Lower leg skin (tissue), 4 donors: ENCODE results near the gene CYP26C1. TPM values are rescaled to one million over a fixed set of nuclear protein-coding genes. Genes with fewer than 3 reads are reported as not detected.

Source experiments
- DNase-seq, 2 donors: peaks; one replicate each; pipeline ENCODE4 v3.0.0-alpha.2; 2019; ENCODE audit warnings: low spot score in 2 of 2
- H3K4me3 ChIP-seq: fragments of 200-600 bp; sonication (generic); 2 replicates; pipeline ENCODE4 v1.5.1; 2017; ENCODE audit warnings: mild to moderate bottlenecking, low read depth; ENCODE audit not compliant: poor library complexity, severe bottlenecking
- POLR2A ChIP-seq, 2 donors: fragments of 450-650 bp; IDR thresholded peaks; one replicate each; pipeline ENCODE4 v1.6.1; 2016 to 2017; ENCODE audit warnings: antibody characterized with exemption in 2 of 2, mild to moderate bottlenecking in 1 of 2, moderate library complexity in 1 of 2
- WGBS, 2 donors: methylation state at CpG; one replicate each; pipeline ENCODE4 v1.1.5; 2018; 5-methylcytosine and 5-hydroxymethylcytosine counted together
- intact Hi-C: fragments of 100-400 bp; cut with DNase I; formaldehyde crosslinking; loops from one replicate; pipeline ENCODE4 v1.15.0; 2023; ENCODE audit warnings: low total_unique reads
- total RNA-seq, 4 donors: library from RNA; depleted of rRNA; stranded (reverse); fragments of >200 nt; gene quantifications; one replicate each; pipeline ENCODE4 v1.1.0, GENCODE V29; 2016
- TF ChIP-seq, protein P1 (sequence below), 3 donors: fragments of 450-650 bp; IDR thresholded peaks; one replicate each; pipeline ENCODE4 v1.5.1; 2016; ENCODE audit warnings: antibody characterized with exemption in 3 of 3, mild to moderate bottlenecking in 3 of 3, moderate library complexity in 2 of 3

CYP26C1 gene
- total RNA-seq, 4 donors from 2014 or later, result not detected

DNA sequence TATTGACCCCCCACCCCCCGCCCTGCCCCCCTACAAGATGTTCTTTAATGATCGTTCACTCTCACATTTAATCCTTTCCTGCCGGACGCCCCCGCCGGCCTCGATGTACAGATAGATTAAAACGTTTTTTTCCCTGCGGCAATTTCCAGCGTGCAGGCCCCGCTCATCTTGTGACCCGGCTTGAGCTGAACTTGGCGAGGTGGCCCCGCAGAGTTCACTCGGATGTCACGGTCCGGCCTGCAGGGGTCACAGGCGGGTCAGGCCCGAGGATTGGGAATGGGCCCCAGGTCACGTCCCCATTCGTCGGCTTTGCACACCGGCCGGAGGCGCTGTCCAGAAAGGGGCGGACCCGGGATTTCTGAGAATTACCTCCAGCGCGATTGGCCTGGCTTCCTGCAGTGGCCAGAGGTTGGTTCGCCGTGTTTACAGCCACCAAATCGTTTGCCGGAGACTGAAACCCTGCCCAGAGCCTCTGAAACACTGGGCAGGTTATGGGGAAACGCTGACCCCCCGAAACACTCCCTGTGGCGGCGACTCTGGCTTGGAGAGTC, 11.2 kb downstream of the CYP26C1 start:
- TF ChIP-seq POLR2A (IDR thresholded peaks at IDR 0.05), result no peak
- TF ChIP-seq, protein P1, sequence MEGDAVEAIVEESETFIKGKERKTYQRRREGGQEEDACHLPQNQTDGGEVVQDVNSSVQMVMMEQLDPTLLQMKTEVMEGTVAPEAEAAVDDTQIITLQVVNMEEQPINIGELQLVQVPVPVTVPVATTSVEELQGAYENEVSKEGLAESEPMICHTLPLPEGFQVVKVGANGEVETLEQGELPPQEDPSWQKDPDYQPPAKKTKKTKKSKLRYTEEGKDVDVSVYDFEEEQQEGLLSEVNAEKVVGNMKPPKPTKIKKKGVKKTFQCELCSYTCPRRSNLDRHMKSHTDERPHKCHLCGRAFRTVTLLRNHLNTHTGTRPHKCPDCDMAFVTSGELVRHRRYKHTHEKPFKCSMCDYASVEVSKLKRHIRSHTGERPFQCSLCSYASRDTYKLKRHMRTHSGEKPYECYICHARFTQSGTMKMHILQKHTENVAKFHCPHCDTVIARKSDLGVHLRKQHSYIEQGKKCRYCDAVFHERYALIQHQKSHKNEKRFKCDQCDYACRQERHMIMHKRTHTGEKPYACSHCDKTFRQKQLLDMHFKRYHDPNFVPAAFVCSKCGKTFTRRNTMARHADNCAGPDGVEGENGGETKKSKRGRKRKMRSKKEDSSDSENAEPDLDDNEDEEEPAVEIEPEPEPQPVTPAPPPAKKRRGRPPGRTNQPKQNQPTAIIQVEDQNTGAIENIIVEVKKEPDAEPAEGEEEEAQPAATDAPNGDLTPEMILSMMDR (IDR thresholded peaks at IDR 0.05), result no peak
- intact Hi-C loops, result no loop called here
- 8% methylated on average over 32 to 35 of the region's 37 CpGs for WGBS, 2 donors

DNA sequence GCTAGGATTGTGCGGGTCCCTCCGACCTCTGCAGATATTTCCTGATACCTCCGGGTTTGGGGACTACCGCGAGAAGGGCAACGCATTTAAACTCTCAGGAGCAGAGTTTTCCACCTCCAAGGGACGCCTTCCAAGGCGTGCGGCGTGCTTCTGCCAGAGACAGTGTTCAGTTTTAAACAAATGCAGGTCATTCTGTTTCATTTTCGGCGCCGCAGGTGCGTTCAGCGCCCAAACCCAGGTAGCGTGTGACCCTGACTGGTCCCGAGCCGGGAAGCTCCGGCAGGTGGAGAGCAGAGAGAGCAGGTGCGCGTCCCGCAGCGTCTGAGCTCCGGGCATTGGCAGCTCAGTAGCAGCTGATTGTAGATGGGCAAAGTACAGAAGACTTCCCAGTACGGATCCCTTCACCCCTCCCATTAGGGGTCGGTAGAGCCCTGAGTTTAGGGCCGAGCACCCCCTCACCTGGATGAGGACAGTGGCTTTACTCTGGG, 11.7 kb downstream of the CYP26C1 start:
- no peak for TF ChIP-seq POLR2A (IDR thresholded peaks at IDR 0.05)
- 2 to 3% methylated on average over 22 to 24 of the region's 27 CpGs for WGBS, 2 donors
- intact Hi-C loops, result no loop called here
- DNase-seq, result peak in 1 of 2 donors; percentile 78
- no peak overlapping the region for H3K4me3 ChIP-seq

More for the DNA sequence above, 11.2 kb downstream of the CYP26C1 start:
- no peak overlapping the region for H3K4me3 ChIP-seq
- DNase-seq, result peak in 1 of 2 donors; percentile 82

DNA sequence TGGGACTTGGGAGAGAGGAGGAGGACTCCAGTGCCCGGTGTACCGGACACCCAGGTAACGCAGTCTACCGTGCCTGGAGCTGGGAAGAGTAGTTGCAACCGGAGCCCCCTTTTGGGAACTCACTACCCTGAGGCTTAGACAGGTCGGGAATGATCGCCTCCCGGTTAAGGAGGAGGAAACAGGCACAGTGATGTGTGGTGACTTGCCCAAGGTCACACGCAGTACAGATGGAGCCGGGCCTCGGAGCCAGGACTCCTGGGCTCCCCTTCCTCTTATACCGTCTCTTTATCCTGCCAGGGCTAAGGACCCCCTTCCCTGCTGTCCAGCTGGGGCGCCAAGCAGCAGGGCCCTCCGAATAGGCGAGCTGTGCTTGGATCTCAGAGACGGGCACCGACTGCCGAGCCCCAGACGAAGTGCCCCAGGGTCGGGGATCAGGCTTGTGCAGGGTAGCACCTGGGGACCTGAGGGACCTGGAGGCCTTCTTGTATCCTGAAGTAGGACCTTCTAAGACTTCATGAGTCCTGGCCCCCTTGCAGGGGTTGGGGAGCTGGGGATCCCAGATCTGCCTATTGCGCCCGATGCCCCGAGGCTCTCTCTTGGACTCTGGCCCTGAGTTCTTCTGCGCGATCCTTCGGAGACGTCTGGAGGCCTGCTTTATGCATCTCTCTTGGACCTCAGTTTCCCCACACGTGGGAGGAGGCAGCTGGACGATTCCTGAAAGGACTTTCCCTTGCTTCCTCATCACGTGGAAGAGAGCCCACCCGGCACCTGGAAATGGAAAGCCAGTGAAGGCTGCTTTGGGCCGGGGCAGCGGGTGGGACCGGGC, 12.3 kb downstream of the CYP26C1 start:
- intact Hi-C loops, result no loop called here

DNA sequence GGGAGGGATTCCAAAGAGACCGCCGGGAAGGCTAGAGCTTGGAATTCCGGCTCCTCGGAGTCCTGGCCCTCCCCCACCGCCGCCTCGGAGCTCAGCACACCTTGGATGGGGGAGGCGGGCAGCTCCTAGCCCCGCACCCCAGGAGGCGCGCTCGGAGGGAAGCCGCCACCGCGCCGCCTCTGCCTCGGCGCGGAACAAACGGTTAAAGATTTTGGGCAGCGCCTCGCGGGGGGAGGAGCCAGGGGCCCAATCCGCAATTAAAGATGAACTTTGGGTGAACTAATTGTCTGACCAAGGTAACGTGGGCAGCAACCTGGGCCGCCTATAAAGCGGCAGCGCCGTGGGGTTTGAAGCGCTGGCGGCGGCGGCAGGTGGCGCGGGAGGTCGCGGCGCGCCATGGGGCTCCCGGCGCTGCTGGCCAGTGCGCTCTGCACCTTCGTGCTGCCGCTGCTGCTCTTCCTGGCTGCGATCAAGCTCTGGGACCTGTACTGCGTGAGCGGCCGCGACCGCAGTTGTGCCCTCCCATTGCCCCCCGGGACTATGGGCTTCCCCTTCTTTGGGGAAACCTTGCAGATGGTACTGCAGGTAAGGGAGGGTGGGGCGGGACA, 13.0 kb downstream of the CYP26C1 start, which contains the start of gene CYP26A1:
Gene CYP26A1 (plus strand): TSS at position 355 of the 608 bp plus-strand sequence. CDS start 42 bp downstream, at position 397.
- 0 to 1% methylated on average over 23 to 27 of the region's 52 CpGs for WGBS, 2 donors
- TF ChIP-seq, protein P1 (IDR thresholded peaks at IDR 0.05), result no peak
- TF ChIP-seq POLR2A (IDR thresholded peaks at IDR 0.05), result no peak
- intact Hi-C loops, result no loop called here
- H3K4me3 ChIP-seq, result no peak within 1 kb of the TSS
- DNase-seq, result peak in 1 of 2 donors; percentile 63

More for the DNA sequence above, 12.3 kb downstream of the CYP26C1 start:
- DNase-seq, result peak in 1 of 2 donors; percentile 80
- WGBS, 2 donors, result 1 to 4% methylated on average over 22 to 26 of the region's 34 CpGs
- TF ChIP-seq, protein P1 (IDR thresholded peaks at IDR 0.05), result no peak
- TF ChIP-seq POLR2A (IDR thresholded peaks at IDR 0.05), result no peak
- no peak overlapping the region for H3K4me3 ChIP-seq

DNA sequence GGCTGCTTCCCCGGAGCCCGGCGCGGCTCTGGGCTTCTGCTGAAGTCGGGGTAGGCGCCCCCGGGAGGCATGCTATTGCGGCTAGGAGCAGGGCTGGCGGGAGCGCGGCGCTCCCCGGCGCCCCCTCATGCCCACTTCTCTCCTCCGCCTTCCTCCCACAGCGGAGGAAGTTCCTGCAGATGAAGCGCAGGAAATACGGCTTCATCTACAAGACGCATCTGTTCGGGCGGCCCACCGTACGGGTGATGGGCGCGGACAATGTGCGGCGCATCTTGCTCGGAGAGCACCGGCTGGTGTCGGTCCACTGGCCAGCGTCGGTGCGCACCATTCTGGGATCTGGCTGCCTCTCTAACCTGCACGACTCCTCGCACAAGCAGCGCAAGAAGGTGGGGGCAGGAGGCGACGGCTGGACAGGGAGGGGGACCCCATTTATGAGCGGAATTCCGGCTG, 13.6 kb downstream of the CYP26C1 start:
- 1 to 8% methylated on average over 7 to 25 of the region's 40 CpGs for WGBS, 2 donors
- intact Hi-C loops, result no loop called here
- no peak overlapping the region for H3K4me3 ChIP-seq
- peak in 1 of 2 donors; percentile 76 for DNase-seq
- TF ChIP-seq, protein P1 (IDR thresholded peaks at IDR 0.05), result no peak
- no peak for TF ChIP-seq POLR2A (IDR thresholded peaks at IDR 0.05)
